ENCODE data around the gene CACYBP.

The CACYBP gene

GRCh38 chr1:174999936-175000696, at the start of gene CACYBP:
CACYBP (plus strand) TSS chr1:174999947; CDS start chr1:175000181, 234 bp downstream.
- DNase-seq (ENCODE audit: low read depth): no peak

- no peak for DNase-seq (ENCODE audit: low read depth)
Observed at GRCh38 chr1:174953285-174954072, 46.3 kb upstream of the CACYBP start.

GRCh38 chr1:174954073-174954460, 45.7 kb upstream of the CACYBP start:
- DNase-seq (ENCODE audit: low read depth): no peak

- no peak for DNase-seq (ENCODE audit: low read depth)
Observed at GRCh38 chr1:174954671-174955669, 44.8 kb upstream of the CACYBP start.

- no peak for DNase-seq (ENCODE audit: low read depth)
Observed at GRCh38 chr1:174956086-174956485, 43.7 kb upstream of the CACYBP start.

GRCh38 chr1:174956976-174957375, 42.8 kb upstream of the CACYBP start:
- DNase-seq (ENCODE audit: low read depth): no peak

GRCh38 chr1:174957829-174958228, 41.9 kb upstream of the CACYBP start:
- DNase-seq (ENCODE audit: low read depth): no peak

- DNase-seq (ENCODE audit: low read depth): no peak
Observed at GRCh38 chr1:174958396-174958795, 41.4 kb upstream of the CACYBP start.

- DNase-seq (ENCODE audit: low read depth): no peak
Observed at GRCh38 chr1:174960362-174960761, 39.4 kb upstream of the CACYBP start.

GRCh38 chr1:174963529-174964125, 36.1 kb upstream of the CACYBP start:
- no peak for DNase-seq (ENCODE audit: low read depth)

GRCh38 chr1:174964261-174964971, 35.3 kb upstream of the CACYBP start:
- DNase-seq (ENCODE audit: low read depth): no peak

GRCh38 chr1:174964972-174965361, 34.8 kb upstream of the CACYBP start:
- DNase-seq (ENCODE audit: low read depth): no peak

- DNase-seq (ENCODE audit: low read depth): no peak
Observed at GRCh38 chr1:174965362-174966007, 34.3 kb upstream of the CACYBP start.

- DNase-seq (ENCODE audit: low read depth): no peak
Observed at GRCh38 chr1:174966008-174966572, 33.7 kb upstream of the CACYBP start.

GRCh38 chr1:174967845-174968705, 31.7 kb upstream of the CACYBP start:
- no peak for DNase-seq (ENCODE audit: low read depth)

- peak; percentile 93 for DNase-seq (ENCODE audit: low read depth)
Observed at GRCh38 chr1:174968750-174969244, 30.9 kb upstream of the CACYBP start.

- DNase-seq (ENCODE audit: low read depth): peak; percentile 74
Observed at GRCh38 chr1:174969977-174970376, 29.8 kb upstream of the CACYBP start.

GRCh38 chr1:174971466-174971865, 28.3 kb upstream of the CACYBP start:
- no peak for DNase-seq (ENCODE audit: low read depth)

- no peak for DNase-seq (ENCODE audit: low read depth)
Observed at GRCh38 chr1:174971902-174972301, 27.8 kb upstream of the CACYBP start.
